ENCODE results near the gene GUCA2B.

Gene GUCA2B

DNA sequence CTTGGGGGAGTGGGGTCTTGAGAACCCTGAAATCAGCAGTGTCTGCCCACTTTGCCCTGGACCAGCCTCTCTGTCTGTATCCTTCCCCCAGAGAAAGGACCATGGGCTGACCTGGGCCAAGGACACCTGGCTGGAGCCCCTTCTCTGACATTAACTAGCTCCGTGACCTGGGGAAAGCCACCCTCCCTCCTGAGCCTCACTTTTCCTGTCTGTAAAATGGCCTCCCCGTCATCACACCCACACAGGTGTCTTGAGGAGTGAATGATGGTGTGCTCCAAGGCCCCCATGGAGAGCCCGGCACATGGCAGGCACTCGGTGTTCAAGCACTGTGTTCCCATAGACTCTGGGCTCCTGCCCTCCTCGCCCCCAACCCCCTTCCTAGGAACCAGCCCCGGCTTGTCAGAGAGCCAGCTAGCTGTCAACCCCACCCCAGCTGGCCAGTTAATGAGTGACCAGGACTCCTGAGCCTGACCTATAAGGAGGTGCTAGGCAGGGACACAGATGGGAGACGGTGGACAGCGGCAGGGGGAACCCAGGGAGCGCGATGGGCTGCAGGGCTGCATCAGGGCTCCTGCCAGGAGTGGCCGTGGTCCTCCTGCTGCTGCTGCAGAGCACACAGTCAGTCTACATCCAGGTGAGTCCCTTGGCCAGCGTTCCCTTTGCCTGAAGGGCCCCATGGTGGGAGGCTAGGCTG, at the start of gene GUCA2B:
GUCA2B (plus strand) TSS at position 504 of the 694 bp plus-strand sequence; CDS start at position 545, 41 bp downstream.
- DNase-seq (ENCODE audit: extremely low spot score, insufficient read length, low read depth) = no peak
- FAIRE-seq = no peak

DNA sequence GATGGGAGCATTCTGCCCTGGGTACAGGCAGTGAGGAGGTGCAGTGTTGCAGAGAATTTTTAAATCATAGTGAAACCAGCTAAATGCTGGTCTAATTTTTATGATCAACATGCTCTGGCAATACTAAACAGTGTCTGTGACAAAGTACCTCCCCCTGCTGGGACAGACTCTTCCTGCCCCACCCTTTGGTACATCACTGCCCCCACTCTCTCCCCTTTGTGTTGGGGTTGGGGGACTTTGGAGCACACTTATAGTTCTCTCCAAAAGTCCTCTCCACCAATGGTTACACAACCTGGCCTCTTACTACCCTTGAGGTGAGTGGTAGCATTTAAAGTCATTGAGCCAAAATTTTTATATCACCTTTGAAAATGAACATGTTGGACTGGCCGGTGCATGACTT, 48.2 kb upstream of the GUCA2B start:
- DNase-seq (ENCODE audit: extremely low spot score, insufficient read length, low read depth) (no peak), FAIRE-seq (no peak)

GRCh38 chr1:42108309-42108708, 44.9 kb upstream of the GUCA2B start:
- FAIRE-seq (no peak), DNase-seq (ENCODE audit: extremely low spot score, insufficient read length, low read depth) (no peak)

- FAIRE-seq = no peak
- DNase-seq (ENCODE audit: extremely low spot score, insufficient read length, low read depth) = no peak
These were observed 43.6 kb upstream of the GUCA2B start for GRCh38 chr1:42109600-42109999.

DNA sequence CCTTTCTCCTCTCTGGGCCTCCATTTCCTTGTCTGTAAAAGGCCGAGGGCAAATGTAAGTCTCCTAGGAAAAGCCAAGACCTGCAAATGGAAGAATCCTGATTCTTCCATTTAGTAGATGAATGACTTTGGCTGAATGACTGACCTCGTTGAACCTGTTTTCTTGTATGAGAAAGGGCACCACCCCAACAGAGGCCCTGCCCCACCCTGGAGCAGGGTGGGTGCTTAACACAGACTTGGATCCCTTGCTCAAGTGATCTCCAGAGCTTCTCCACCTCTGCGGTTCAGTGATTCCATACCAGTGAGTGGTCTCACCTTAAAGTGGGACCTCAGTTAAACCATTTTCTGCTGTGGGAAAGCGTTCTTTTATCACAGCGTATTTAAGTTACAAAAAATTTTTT, 39.0 kb upstream of the GUCA2B start:
- no peak for FAIRE-seq
- no peak for DNase-seq (ENCODE audit: extremely low spot score, insufficient read length, low read depth)

GRCh38 chr1:42117214-42117613, 36.0 kb upstream of the GUCA2B start:
- no peak for DNase-seq (ENCODE audit: extremely low spot score, insufficient read length, low read depth)
- no peak for FAIRE-seq

- DNase-seq (ENCODE audit: extremely low spot score, insufficient read length, low read depth) = no peak
- FAIRE-seq = no peak
These were observed 35.1 kb upstream of the GUCA2B start for GRCh38 chr1:42118125-42118524.

- FAIRE-seq (no peak), DNase-seq (ENCODE audit: extremely low spot score, insufficient read length, low read depth) (no peak)
These were observed 30.8 kb upstream of the GUCA2B start for GRCh38 chr1:42122408-42122807.

GRCh38 chr1:42125552-42125951, 27.7 kb upstream of the GUCA2B start:
- no peak for DNase-seq (ENCODE audit: extremely low spot score, insufficient read length, low read depth)
- no peak for FAIRE-seq

DNA sequence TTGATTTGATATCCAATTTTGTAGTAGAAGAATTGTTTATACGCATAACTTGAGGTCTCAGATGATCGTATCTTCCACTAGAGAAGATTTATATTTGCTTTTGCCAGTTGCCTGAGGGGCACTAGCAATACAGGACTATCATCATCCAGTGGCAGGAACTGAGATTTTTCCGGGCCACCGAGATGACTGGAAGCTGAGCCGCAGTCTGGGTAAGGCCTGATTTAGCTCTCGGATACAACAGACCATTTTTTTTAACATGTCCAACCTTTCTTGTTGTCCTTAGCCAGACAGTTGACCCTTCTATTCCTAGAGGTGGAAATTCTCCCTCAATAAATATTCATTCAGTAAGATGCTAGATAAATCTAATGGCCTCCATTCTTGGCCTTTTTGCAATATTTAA, 25.4 kb upstream of the GUCA2B start:
- FAIRE-seq = no peak
- no peak for DNase-seq (ENCODE audit: extremely low spot score, insufficient read length, low read depth)

GRCh38 chr1:42128499-42128898, 24.7 kb upstream of the GUCA2B start:
- DNase-seq (ENCODE audit: extremely low spot score, insufficient read length, low read depth) = no peak
- FAIRE-seq = no peak

GRCh38 chr1:42128964-42129363, 24.2 kb upstream of the GUCA2B start:
- DNase-seq (ENCODE audit: extremely low spot score, insufficient read length, low read depth) = no peak
- no peak for FAIRE-seq

- DNase-seq (ENCODE audit: extremely low spot score, insufficient read length, low read depth) (no peak), FAIRE-seq (no peak)
These were observed 23.0 kb upstream of the GUCA2B start for GRCh38 chr1:42130061-42130660.

DNA sequence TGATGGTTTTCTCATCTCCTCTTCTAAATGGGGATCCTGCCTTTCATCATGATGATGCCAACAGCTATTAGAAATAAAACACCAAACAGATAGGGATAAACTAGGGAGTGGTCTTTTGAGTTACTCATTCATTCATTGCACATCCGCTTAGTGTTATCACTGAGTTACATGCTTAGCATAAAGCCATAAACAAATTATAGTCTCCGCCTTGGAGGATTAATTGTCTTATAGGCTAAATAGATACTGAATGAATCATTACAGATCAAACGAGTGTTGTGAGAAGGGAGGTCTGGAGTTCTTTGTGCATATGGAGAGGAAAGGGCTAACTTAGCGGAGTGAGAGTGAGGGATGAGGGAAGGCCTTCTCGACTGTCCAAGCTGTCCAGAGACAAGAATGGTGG, 19.8 kb upstream of the GUCA2B start:
- FAIRE-seq (no peak), DNase-seq (ENCODE audit: extremely low spot score, insufficient read length, low read depth) (no peak)

DNA sequence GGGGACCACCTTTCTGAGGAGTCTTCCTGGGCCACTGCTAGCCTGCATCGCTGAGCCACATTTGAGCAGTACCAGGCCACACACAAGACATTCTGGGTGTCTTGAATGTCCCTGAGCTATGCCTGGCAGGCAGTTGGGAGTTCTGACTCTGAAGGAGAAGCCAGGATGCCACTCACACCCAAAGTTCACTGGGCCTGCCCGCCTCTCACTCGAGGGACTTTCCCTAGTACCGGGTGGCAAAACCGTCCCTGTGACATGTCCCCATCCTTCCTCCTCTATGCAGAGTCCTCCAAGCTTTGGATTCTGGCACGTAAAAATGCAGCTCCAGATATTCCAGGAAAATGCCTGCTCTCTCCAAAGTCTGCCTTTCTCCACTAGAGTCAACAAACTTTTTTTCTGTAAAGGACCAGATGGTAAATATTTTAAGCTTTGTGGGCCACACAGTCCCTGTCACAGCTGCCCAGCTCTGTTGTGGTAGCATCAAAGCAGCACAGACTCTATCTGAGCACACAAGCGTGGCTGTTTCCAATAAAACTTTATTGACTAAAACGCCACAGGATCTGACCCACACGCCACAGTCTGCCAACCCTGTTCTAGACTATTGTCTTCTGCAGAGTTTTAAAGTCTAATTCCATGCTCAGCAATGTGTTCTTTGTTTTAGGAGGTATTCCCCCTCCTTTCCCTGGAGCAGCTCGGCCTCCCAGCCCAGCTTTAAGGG, 19.2 kb upstream of the GUCA2B start:
- no peak for FAIRE-seq

DNA sequence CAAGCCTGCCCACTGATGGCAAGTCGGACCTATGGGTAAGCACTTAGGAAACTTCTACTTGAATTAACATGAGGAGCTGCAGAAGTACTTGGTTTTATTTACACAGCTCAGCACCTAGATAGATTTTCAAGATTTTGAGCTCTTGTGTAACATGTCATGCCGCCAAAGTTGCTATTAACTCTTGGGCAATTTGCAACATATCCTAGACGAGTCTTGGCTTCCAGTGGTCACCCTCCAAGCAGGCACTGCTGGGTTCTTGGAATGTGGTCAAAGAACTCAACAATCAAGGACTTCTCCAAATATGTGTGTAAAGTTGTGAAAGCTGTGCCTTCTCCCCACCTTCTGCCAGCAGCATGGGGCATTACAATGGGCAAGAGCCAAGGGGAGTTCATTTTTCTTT, 17.8 kb upstream of the GUCA2B start:
- FAIRE-seq = no peak

More for the DNA sequence above, 19.2 kb upstream of the GUCA2B start:
- DNase-seq (ENCODE audit: extremely low spot score, insufficient read length, low read depth) = no peak

GRCh38 chr1:42136466-42136865, 16.7 kb upstream of the GUCA2B start:
- FAIRE-seq = no peak
- DNase-seq (ENCODE audit: extremely low spot score, insufficient read length, low read depth) = no peak

More for the DNA sequence above, 17.8 kb upstream of the GUCA2B start:
- DNase-seq (ENCODE audit: extremely low spot score, insufficient read length, low read depth) = no peak

DNA sequence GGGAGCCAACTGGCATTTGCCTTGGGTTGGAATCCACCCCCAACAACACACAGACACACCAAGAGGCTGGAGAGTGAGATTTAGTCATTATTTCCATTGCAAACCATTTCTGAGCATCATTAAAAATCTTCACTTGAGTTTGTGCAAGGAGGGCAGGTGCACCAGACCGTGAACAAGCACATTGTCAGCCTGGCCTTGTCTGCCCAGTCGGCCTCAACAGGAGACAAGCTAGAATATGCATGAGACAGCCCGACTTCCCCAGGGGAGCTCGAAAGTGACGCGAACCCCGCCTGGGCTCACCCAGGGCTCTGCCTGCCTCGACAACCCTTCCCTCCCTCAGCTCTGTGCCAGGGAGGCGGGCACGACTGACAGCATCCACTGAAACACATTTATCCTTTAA, 15.4 kb upstream of the GUCA2B start:
- FAIRE-seq (no peak), DNase-seq (ENCODE audit: extremely low spot score, insufficient read length, low read depth) (no peak)

- FAIRE-seq (no peak), DNase-seq (ENCODE audit: extremely low spot score, insufficient read length, low read depth) (no peak)
These were observed 14.6 kb upstream of the GUCA2B start for GRCh38 chr1:42138586-42138985.

DNA sequence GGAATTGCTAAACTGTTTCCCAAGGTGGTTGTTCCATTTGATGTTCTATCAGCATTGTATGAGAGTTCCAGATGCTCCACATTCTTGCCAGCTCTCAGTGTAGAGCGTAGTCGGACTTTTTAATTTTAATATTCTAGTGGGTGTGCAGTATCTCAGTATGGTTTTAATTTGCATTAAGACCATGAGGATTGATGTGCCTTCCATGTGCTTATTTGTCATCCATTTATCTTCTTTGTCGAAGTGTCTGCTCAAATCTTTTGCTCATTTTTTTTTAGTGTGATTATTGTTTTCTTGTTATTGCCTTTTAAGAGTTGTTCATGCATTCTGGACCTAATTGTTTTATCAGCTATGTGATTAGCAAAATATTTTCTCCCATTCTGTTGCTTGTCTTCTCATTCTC, 13.8 kb upstream of the GUCA2B start:
- DNase-seq (ENCODE audit: extremely low spot score, insufficient read length, low read depth) (no peak), FAIRE-seq (no peak)

DNA sequence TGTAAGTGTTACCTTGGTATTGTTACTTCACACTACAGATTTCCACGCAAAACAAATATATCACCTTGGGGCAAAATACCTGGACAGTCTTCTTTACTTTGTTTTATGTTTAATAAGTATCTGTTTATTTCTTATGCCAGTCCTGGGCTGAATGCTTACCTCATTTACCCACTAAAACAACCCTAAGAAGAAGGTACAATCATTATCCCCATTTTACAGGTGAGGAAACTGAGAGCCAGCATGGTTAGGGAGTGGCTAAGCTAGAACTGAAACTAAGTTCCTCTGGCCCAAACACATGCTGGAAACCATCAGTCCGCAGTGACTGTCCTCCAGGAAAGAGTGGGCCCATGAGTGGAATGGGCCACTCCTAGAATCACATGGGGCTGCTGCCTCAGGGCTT, 13.0 kb upstream of the GUCA2B start:
- DNase-seq (ENCODE audit: extremely low spot score, insufficient read length, low read depth) (no peak), FAIRE-seq (no peak)

Measured in GM18507 (cell line).